Measurements from ENCODE around the gene ARGLU1. TPM values are rescaled to one million over a fixed set of nuclear protein-coding genes. Genes with fewer than 3 reads are reported as not detected.
A peak's percentile ranks its signal among the peaks of the same experiment; 100 is the strongest.

Gene ARGLU1
- total and polyA plus RNA-seq, 9 of the 15 experiments (the other 6 are each of a cell fraction or from before 2014, with no cell fraction given): 19.3 to 99.9 (median 49.3) TPM

DNA sequence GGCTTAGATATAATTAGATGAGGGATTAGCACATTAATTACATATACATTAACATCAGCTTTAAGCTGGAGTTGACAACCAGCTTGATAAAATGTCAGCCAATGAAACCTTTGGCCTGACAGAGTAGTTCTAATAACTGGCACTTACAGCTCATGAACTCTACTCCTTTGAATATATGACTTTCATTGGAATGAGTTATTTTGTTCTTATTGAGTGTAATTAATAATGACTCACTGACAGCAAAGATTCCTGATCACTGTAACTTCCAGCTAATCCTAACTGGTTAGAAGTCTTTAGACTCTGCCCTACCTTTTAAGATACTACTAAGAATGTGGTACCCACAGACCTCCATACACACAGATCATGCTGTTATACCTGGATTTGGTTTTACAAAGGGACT, 73.4 kb downstream of the ARGLU1 start (continued):
- TF ChIP-seq NCOR1 (IDR thresholded peaks at IDR 0.05) (no peak), TAF7 (tag; IDR thresholded peaks at IDR 0.05) (no peak), LCOR (CRISPR knock-in tag; IDR thresholded peaks at IDR 0.05) (no peak), HMGN3 (IDR thresholded peaks at IDR 0.05; ENCODE audit: borderline replicate concordance, extremely low read depth, insufficient read length, low read depth, low read length) (no peak), ZNF217 (CRISPR knock-in tag; IDR thresholded peaks at IDR 0.05) (no peak), ZNF133 (CRISPR knock-in tag; IDR thresholded peaks at IDR 0.05) (no peak), RUNX1 (IDR thresholded peaks at IDR 0.05; ENCODE audit: low read depth) (no peak), ZBTB26 (CRISPR knock-in tag; IDR thresholded peaks at IDR 0.05) (no peak)

DNA sequence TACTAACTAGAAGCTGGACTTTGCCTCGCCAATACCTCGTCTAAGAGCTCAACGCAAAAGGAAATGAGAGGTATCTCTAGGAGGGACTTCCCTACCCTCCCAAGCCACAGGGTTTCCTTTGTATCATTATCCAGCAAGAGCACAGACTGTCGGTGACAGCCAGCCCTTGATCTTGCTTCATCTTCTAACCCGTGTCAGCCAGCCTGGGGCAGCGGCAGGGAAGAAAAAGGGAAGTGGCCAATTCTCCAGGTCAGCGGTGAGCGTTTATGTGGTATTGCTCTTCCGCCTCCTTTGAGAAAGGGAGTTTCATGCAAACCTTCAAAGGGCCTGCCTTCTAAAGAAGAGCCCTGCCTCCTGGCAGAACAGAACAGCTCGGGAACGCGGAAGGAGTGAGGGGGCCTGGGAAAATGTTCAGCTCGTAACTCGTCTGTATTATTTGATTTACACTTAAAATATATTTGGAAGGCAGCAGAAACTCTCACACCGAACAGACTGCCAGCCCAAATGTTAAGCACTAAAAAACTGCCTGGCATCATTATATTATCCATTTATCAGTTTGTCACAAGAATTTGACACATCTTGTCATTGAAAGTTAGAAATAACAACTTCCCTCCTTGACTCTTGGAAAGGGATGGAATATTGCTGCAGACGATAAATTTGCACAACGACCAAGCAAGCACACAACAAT, 74.3 kb downstream of the ARGLU1 start:
- Histone ChIP-seq H3K79me2 (ENCODE audit: control insufficient read depth, insufficient read depth, low read length) (no peaks in the 10 kb centered on the region), H3K9me3 (replicated peaks; ENCODE audit: control insufficient read depth, insufficient read depth, low read depth, low read length) (no peaks in the 10 kb centered on the region), H3K9ac (ENCODE audit: insufficient read depth in 1 of 2, low read depth in 2 of 2, low read length in 2 of 2) (no peak overlapping the region), H3K9me1 (ENCODE audit: control insufficient read depth, insufficient read depth, low read length) (no peaks in the 10 kb centered on the region), H3K4me1 (replicated peaks in 1 of 2; ENCODE audit: control insufficient read depth in 2 of 2, insufficient read depth in 2 of 2, low read length in 2 of 2) (no peaks in the 10 kb centered on the region; a peak in 1 of 5 replicates), H4K20me1 (replicated peaks; ENCODE audit: control insufficient read depth, insufficient read depth, low read length) (no peaks in the 10 kb centered on the region), H3K4me3 (no peak overlapping the region), H3K27ac (ENCODE audit: extremely low read depth, low read depth, low read length) (no peak overlapping the region), H3K36me3 (ENCODE audit: control insufficient read depth, insufficient read depth, low read length) (no peaks in the 10 kb centered on the region), H2AFZ (ENCODE audit: low read depth, low read length) (no peak overlapping the region), H3K27me3 (ENCODE audit: control insufficient read depth in 2 of 2, insufficient read depth in 2 of 2, low read length in 2 of 2) (peaks cover 0 to 10% of the 10 kb centered on the region in 2 experiments; a peak in 1 of 5 replicates), H3K4me2 (ENCODE audit: insufficient read depth, low read length) (no peak overlapping the region)
- FAIRE-seq: no peak
- CTCF ChIA-PET (ENCODE audit: low intra/inter-chr PET ratio): no interaction called here
- no peak; the same call in 1 of the 3 replicates for ATAC-seq
- WGBS (ENCODE audit: insufficient coverage, low coverage, missing lambda C conversion rate): 10% methylated on average over 15 of the region's 17 CpGs
- no peak for TF ChIP-seq ZNF121 (CRISPR knock-in tag; conservative IDR thresholded peaks at IDR 0.05)
- no peak for TF ChIP-seq MTA3 (IDR thresholded peaks at IDR 0.05; ENCODE audit: borderline replicate concordance)
- peak; percentile 93 for TF ChIP-seq SPI1 (IDR thresholded peaks at IDR 0.05; ENCODE audit: borderline replicate concordance, low read depth, low read length)
- TF ChIP-seq GABPB2 (CRISPR knock-in tag; conservative IDR thresholded peaks at IDR 0.05): no peak
- no TSS peak for BruUV-seq (replicated peaks)
- POLR2A ChIA-PET: no interaction called here
- no peak for DNase-seq (ENCODE audit: extremely low read depth in 1 of 4, low spot score in 3 of 4)
- in situ Hi-C loops (cut with MboI): no loop called here
- intact Hi-C loops (cut with micrococcal nuclease): no loop called here
